ENCODE measurements around the gene RFLNA. TPM values are rescaled to one million over a fixed set of nuclear protein-coding genes. Genes with fewer than 3 reads are reported as not detected.

The RFLNA gene
- total and polyA plus RNA-seq, 9 donors, result 0.72 to 8.7 (median 3.3) TPM

DNA sequence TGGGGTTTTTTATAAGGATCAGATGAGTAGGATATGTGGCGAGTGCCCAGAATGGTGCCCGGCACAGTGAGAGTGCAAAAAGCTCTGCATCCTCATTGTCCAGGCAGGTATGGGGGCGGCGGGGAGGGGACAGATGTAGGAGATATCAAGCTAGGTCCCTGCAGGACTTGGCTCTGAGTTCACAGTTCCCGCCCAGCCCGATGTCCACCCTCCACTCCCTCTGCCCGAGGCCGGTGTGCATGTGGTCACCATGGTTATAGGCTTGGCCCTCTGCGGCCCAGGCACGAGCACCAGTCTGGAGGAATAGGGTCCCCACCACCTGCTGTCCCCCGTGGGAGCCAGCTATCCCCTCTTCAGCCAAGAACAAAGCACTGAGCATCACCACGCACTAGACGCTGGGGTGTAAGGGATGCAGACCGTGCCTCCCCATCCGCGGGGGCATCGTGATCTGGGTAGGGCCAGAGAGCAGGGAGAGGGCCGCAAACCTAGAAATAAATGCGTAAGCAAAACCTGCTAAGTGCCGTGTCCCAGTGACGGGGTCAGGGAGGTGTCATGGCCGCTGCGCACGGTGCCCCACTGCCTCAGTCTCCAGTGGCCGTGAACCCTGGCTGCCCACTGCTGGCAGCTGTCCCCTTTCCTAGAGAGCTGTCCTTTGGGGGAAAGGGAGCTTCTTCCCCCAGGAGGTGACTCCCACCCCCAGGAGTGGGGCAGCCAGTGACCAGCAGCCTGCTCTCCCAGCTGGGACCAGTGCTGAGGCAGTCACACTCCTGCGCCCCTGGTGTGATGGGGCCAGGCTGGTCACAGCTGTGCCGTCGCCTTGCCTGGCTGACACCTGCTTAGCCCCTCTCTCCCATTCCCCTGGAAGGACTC is 12.0 kb downstream of the RFLNA start:
- TF ChIP-seq EP300 (IDR thresholded peaks at IDR 0.05), result no peak
- no peak for TF ChIP-seq POLR2A (IDR thresholded peaks at IDR 0.05)
- TF ChIP-seq, protein P1, sequence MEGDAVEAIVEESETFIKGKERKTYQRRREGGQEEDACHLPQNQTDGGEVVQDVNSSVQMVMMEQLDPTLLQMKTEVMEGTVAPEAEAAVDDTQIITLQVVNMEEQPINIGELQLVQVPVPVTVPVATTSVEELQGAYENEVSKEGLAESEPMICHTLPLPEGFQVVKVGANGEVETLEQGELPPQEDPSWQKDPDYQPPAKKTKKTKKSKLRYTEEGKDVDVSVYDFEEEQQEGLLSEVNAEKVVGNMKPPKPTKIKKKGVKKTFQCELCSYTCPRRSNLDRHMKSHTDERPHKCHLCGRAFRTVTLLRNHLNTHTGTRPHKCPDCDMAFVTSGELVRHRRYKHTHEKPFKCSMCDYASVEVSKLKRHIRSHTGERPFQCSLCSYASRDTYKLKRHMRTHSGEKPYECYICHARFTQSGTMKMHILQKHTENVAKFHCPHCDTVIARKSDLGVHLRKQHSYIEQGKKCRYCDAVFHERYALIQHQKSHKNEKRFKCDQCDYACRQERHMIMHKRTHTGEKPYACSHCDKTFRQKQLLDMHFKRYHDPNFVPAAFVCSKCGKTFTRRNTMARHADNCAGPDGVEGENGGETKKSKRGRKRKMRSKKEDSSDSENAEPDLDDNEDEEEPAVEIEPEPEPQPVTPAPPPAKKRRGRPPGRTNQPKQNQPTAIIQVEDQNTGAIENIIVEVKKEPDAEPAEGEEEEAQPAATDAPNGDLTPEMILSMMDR (IDR thresholded peaks at IDR 0.05), result no peak
- Histone ChIP-seq H3K4me1 (ENCODE audit: insufficient read depth) (no peaks in the 10 kb centered on the region), H3K36me3 (no peaks in the 10 kb centered on the region), H3K27me3 (no peaks in the 10 kb centered on the region), H3K27ac (no peak overlapping the region), H3K9me3 (no peaks in the 10 kb centered on the region), H3K4me3 (no peak overlapping the region)
- whole genome bisulfite sequencing, 3 donors, result 81 to 87% (median 83%) methylated on average over 28 of the region's 28 CpGs
- no peak for DNase-seq
- intact Hi-C loops (cut with DNase I), result no loop called here

DNA sequence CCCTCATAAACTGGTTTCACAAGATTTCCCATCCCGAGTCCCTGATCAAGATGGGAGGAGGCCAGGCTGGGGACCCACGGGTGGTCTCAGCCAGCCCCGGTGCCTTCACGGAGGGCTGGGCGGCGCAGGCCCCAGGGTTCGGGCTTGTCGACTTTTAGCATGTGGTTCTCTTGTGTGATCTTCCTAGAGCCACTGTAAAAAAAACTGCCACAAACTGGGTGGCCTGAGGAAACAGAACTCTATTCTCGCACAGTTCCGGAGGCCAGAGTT is 12.6 kb downstream of the RFLNA start:
- no peak overlapping the region for H3K4me3 ChIP-seq
- no peak for DNase-seq
- TF ChIP-seq EP300 (IDR thresholded peaks at IDR 0.05) (no peak), POLR2A (IDR thresholded peaks at IDR 0.05) (no peak)
- TF ChIP-seq, protein P1 (IDR thresholded peaks at IDR 0.05), result no peak
- no peak overlapping the region for H3K27ac ChIP-seq
- H3K9me3 ChIP-seq, result no peaks in the 10 kb centered on the region
- no peaks in the 10 kb centered on the region for H3K36me3 ChIP-seq
- intact Hi-C loops (cut with DNase I), result no loop called here
- WGBS, 3 donors, result 88 to 89% (median 89%) methylated on average over 10 of the region's 10 CpGs
- H3K27me3 ChIP-seq, result no peaks in the 10 kb centered on the region
- H3K4me1 ChIP-seq (ENCODE audit: insufficient read depth), result no peaks in the 10 kb centered on the region

DNA sequence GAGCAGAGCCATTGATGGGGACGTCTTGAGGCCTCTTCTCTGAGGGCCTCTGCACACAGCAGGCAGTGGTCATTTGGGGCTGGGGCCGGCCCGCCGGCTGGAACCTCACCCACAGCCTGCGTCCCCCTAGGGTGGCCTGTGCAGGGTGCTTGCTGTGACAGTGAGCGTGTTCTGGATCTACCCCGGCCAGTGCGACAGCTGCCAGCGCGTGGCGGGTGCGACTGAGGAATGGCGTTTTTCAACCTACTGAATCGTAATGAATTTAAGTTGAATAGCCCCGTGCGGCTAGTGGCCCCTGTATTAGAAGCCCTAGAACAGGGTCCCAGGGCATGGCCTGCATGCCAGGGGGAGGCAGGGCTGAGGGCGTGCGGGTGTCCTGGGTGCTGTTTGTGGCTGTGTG is 13.8 kb downstream of the RFLNA start:
- Histone ChIP-seq H3K4me1 (ENCODE audit: insufficient read depth) (no peaks in the 10 kb centered on the region), H3K4me3 (no peak overlapping the region), H3K9me3 (no peaks in the 10 kb centered on the region), H3K36me3 (no peaks in the 10 kb centered on the region), H3K27me3 (no peaks in the 10 kb centered on the region), H3K27ac (no peak overlapping the region)
- TF ChIP-seq, protein P1 (IDR thresholded peaks at IDR 0.05), result no peak
- no peak for TF ChIP-seq EP300 (IDR thresholded peaks at IDR 0.05)
- no peak for TF ChIP-seq POLR2A (IDR thresholded peaks at IDR 0.05)
- intact Hi-C loops (cut with DNase I), result no loop called here
- 94 to 95% (median 94%) methylated on average over 13 to 18 of the region's 18 CpGs for WGBS, 3 donors
- DNase-seq, result no peak

DNA sequence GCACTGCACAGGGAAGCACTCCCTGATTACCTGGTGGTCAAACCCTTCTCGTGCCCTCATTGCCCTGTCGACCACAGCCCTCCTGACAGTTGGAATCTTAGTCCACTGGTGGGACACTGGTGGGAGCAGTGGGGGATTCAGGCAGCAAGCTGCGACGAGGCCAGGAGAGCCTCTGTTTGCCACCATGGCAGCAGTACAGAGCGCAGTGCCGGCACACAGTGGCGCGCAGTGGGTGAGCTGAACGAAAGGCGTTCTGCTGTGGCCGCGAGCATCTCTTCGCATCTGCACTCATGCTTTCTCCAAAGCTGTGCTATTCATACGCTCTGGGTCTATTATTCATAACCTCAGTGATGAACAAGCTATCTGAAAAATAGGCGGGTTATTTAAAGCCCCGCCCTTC is 14.3 kb downstream of the RFLNA start:
- H3K36me3 ChIP-seq, result no peaks in the 10 kb centered on the region
- TF ChIP-seq EP300 (IDR thresholded peaks at IDR 0.05) (no peak), POLR2A (IDR thresholded peaks at IDR 0.05) (no peak)
- TF ChIP-seq, protein P1 (IDR thresholded peaks at IDR 0.05), result no peak
- H3K27ac ChIP-seq, result no peak overlapping the region
- intact Hi-C loops (cut with DNase I), result no loop called here
- WGBS, 3 donors, result 87 to 96% (median 91%) methylated on average over 16 of the region's 16 CpGs
- DNase-seq, result no peak
- H3K4me1 ChIP-seq (ENCODE audit: insufficient read depth), result no peaks in the 10 kb centered on the region
- H3K9me3 ChIP-seq, result no peaks in the 10 kb centered on the region
- no peaks in the 10 kb centered on the region for H3K27me3 ChIP-seq
- H3K4me3 ChIP-seq, result no peak overlapping the region
